ENCODE measurements around the gene PCCA.

GRCh38 chr13:100147825-100148224 lies 58.9 kb downstream of the PCCA start:
- TF ChIP-seq FOXM1 (CRISPR knock-in tag; IDR thresholded peaks at IDR 0.05) (no peak), FOSL1 (CRISPR knock-in tag; IDR thresholded peaks at IDR 0.05; ENCODE audit: borderline replicate concordance) (no peak), ZIK1 (CRISPR knock-in tag; IDR thresholded peaks at IDR 0.05; ENCODE audit: borderline replicate concordance, low read depth) (no peak), MAX (IDR thresholded peaks at IDR 0.05) (no peak), POLR2AphosphoS5 (IDR thresholded peaks at IDR 0.05; ENCODE audit: low read depth, low read length) (no peak), RERE (CRISPR knock-in tag; IDR thresholded peaks at IDR 0.05; ENCODE audit: low read depth) (no peak), ZBTB38 (CRISPR knock-in tag; IDR thresholded peaks at IDR 0.05) (no peak), CTCF (CRISPR knock-in tag; IDR thresholded peaks at IDR 0.05) (no peak), FOXA3 (CRISPR knock-in tag; IDR thresholded peaks at IDR 0.05) (no peak), ZNF207 (IDR thresholded peaks at IDR 0.05; ENCODE audit: borderline replicate concordance) (no peak), ZNF225 (CRISPR knock-in tag; IDR thresholded peaks at IDR 0.05) (no peak)
